Osteocyte (in vitro differentiated cells): ENCODE measurements around the gene CYB5B. TPM values are rescaled to one million over a fixed set of nuclear protein-coding genes. Genes with fewer than 3 reads are reported as not detected.

Experiments
- DNase-seq: peaks from one replicate; pipeline ENCODE4 v3.0.0; 2021; ENCODE audit warnings: mixed read lengths; ENCODE audit not compliant: unreplicated experiment; ENCODE audit errors: extremely low spot score
- H3K27ac Mint-ChIP-seq: one replicate; pipeline ENCODE4 v1.8.0; 2021; ENCODE audit warnings: mild to moderate bottlenecking, mixed read lengths; ENCODE audit not compliant: unreplicated experiment
- H3K27me3 Mint-ChIP-seq: one replicate; pipeline ENCODE4 v1.8.0; 2021; ENCODE audit warnings: mixed read lengths; ENCODE audit not compliant: unreplicated experiment
- H3K36me3 Mint-ChIP-seq: one replicate; pipeline ENCODE4 v1.8.0; 2021; ENCODE audit warnings: mixed read lengths; ENCODE audit not compliant: unreplicated experiment
- H3K4me1 Mint-ChIP-seq: one replicate; pipeline ENCODE4 v1.8.0; 2021; ENCODE audit warnings: mixed read lengths; ENCODE audit not compliant: unreplicated experiment
- H3K4me3 Mint-ChIP-seq: one replicate; pipeline ENCODE4 v1.8.0; 2021; ENCODE audit warnings: mild to moderate bottlenecking, moderate library complexity, mixed read lengths; ENCODE audit not compliant: unreplicated experiment
- H3K9me3 Mint-ChIP-seq: one replicate; pipeline ENCODE4 v1.8.0; 2021; ENCODE audit warnings: mixed read lengths; ENCODE audit not compliant: unreplicated experiment
- total RNA-seq: library from RNA; stranded (reverse); gene quantifications from 2 replicates; pipeline ENCODE4 v1.2.1, GENCODE V29; 2021
- TF ChIP-seq, protein P1 (sequence below): fragments of 200-600 bp; sonication (generic); IDR thresholded peaks from 2 replicates; pipeline ENCODE4 v1.5.0; 2021; ENCODE audit warnings: antibody characterized with exemption, mild to moderate bottlenecking, moderate library complexity

CYB5B gene
- total RNA-seq, 1 donor from 2014 or later: 69.8 TPM

DNA sequence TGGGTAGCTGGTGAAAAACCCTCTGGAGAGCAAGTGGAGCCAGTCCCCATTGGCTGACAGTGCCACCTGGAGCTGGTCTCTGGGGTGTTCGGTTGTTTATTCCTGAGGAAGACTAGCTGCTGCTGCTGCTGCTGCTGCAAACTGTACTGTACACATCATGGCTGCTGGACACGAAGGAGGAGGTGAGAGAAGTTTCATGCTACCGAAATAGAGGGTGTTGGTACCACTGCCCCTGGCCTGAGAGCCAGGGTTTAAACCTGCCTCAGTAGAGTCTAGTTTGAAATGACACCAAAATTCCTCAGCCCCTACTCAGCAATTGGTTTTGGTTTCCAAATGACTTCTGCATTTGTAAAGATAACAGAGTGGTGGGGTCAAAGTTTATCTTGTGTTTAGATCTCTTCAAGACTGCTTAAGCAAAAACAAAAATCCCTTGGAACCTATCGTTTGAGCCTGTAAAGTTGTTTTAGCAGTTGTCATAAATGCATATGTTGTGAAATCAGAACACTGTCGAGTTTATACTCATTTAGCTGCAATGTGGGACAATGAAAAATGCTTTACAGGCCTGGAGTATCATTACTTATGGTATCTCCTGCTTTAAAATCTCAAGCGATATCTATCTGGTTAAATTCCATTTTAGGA lies 40.8 kb downstream of the CYB5B start:
- Mint-ChIP-seq H3K27ac (no peak overlapping the region), H3K4me3 (no peak overlapping the region), H3K4me1 (peaks cover 2% of the 10 kb centered on the region), H3K27me3 (no peaks in the 10 kb centered on the region), H3K9me3 (no peaks in the 10 kb centered on the region), H3K36me3 (peaks cover 29% of the 10 kb centered on the region)
- TF ChIP-seq, protein P1, sequence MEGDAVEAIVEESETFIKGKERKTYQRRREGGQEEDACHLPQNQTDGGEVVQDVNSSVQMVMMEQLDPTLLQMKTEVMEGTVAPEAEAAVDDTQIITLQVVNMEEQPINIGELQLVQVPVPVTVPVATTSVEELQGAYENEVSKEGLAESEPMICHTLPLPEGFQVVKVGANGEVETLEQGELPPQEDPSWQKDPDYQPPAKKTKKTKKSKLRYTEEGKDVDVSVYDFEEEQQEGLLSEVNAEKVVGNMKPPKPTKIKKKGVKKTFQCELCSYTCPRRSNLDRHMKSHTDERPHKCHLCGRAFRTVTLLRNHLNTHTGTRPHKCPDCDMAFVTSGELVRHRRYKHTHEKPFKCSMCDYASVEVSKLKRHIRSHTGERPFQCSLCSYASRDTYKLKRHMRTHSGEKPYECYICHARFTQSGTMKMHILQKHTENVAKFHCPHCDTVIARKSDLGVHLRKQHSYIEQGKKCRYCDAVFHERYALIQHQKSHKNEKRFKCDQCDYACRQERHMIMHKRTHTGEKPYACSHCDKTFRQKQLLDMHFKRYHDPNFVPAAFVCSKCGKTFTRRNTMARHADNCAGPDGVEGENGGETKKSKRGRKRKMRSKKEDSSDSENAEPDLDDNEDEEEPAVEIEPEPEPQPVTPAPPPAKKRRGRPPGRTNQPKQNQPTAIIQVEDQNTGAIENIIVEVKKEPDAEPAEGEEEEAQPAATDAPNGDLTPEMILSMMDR: no peak
- DNase-seq: no peak

DNA sequence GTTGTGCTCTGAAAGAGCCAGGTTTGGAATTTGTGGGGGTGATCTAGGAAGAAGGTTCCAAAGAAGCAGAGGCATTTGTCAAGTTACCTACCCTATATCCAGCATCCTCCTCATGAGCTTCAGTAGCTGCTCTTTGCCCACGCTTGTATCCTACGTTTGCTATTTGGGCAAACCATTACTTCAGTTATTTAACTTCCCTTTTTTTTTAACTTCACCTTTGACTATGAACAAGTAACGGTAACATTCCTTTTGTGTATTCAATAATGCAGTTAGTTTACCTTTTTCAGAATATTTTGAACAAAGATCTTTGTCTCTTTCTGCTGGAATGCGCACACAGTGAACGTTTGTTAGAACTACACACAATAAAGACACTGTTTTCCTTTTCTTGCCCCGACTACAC lies 41.5 kb downstream of the CYB5B start:
- TF ChIP-seq, protein P1: no peak
- Mint-ChIP-seq H3K4me1 (peaks cover 2% of the 10 kb centered on the region), H3K27ac (no peak overlapping the region), H3K36me3 (peaks cover 24% of the 10 kb centered on the region), H3K4me3 (no peak overlapping the region), H3K9me3 (no peaks in the 10 kb centered on the region), H3K27me3 (no peaks in the 10 kb centered on the region)
- DNase-seq: no peak

DNA sequence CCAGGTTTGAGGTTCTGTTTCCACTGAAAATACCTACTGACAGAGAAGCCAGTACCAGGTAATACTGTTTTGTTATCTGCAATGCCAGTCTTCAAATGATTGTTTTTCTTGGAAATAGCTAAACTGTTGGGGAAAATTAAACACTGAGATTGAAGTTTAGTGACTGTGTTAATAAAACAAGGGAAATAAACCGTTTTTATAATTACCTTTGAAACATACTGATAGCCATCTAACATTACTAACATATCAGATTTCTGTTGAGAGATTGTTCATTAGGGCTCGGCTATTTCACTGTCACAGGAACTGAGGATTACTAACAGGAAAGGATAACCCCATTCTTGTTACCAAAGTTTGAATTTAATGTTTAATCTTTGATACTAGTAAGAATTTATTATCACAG lies 42.1 kb downstream of the CYB5B start:
- no peak for DNase-seq
- H3K4me3 Mint-ChIP-seq: no peak overlapping the region
- peaks cover 2% of the 10 kb centered on the region for H3K4me1 Mint-ChIP-seq
- H3K27me3 Mint-ChIP-seq: no peaks in the 10 kb centered on the region
- no peaks in the 10 kb centered on the region for H3K9me3 Mint-ChIP-seq
- TF ChIP-seq, protein P1: no peak
- no peak overlapping the region for H3K27ac Mint-ChIP-seq
- peaks cover 20% of the 10 kb centered on the region for H3K36me3 Mint-ChIP-seq

DNA sequence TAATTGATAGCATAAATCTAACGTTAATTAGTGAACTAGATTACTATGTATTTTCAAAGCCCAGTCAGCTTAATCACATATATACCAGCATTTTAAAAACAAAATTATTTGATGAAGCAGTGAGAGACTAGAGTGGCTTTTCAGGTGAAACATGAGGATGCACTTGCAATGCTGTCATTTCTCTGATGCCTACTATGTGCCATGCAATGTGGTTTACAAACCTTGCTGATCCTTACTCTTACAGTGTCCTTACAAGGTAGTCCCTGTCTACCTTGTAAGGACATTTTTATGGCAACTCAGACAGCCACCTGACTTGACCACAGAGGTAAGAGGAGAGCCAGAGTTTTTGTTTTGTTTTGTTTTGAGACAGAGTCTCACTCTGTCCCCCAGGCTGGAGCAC lies 42.7 kb downstream of the CYB5B start:
- H3K36me3 Mint-ChIP-seq: peaks cover 20% of the 10 kb centered on the region
- no peaks in the 10 kb centered on the region for H3K9me3 Mint-ChIP-seq
- no peak overlapping the region for H3K4me3 Mint-ChIP-seq
- no peak for DNase-seq
- TF ChIP-seq, protein P1: no peak
- H3K4me1 Mint-ChIP-seq: peaks cover 2% of the 10 kb centered on the region
- H3K27ac Mint-ChIP-seq: no peak overlapping the region
- H3K27me3 Mint-ChIP-seq: no peaks in the 10 kb centered on the region

DNA sequence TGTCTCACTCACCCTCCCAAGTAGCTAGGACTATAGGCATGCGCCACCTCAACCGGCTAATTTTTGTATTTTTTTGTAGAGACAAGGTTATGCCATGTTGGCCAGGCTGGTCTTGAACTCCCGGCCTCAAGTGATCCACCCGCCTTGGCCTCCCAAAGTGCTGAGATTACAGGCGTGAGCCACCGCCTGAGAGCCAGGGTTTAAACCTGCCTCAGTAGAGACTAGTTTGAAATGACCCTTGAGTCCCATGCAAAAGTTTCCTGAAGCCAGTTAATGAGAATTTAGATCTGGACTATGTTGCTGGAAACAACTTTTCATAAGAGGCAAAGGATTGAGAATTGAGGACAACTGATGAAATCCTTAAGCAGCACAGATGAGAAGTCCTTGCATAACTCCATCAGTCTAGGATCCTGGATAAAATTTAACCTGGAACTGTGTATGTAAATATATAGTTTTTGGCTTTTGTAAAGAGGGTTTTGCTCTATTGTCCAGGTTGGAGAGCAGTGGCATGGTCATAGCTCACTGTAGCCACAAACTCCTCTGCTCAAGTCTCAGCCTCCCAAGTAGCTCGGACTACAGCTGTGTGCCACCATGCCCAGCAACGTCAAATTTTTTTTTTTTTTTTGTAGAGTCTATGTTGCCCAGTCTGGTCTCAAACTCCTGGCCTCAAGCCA lies 43.2 kb downstream of the CYB5B start:
- no peak overlapping the region for H3K4me3 Mint-ChIP-seq
- H3K27ac Mint-ChIP-seq: no peak overlapping the region
- no peaks in the 10 kb centered on the region for H3K27me3 Mint-ChIP-seq
- no peaks in the 10 kb centered on the region for H3K9me3 Mint-ChIP-seq
- H3K4me1 Mint-ChIP-seq: peaks cover 2% of the 10 kb centered on the region
- TF ChIP-seq, protein P1: no peak
- DNase-seq: no peak
- H3K36me3 Mint-ChIP-seq: peaks cover 16% of the 10 kb centered on the region
